ENCODE data around the gene IL3.

Gene IL3

DNA sequence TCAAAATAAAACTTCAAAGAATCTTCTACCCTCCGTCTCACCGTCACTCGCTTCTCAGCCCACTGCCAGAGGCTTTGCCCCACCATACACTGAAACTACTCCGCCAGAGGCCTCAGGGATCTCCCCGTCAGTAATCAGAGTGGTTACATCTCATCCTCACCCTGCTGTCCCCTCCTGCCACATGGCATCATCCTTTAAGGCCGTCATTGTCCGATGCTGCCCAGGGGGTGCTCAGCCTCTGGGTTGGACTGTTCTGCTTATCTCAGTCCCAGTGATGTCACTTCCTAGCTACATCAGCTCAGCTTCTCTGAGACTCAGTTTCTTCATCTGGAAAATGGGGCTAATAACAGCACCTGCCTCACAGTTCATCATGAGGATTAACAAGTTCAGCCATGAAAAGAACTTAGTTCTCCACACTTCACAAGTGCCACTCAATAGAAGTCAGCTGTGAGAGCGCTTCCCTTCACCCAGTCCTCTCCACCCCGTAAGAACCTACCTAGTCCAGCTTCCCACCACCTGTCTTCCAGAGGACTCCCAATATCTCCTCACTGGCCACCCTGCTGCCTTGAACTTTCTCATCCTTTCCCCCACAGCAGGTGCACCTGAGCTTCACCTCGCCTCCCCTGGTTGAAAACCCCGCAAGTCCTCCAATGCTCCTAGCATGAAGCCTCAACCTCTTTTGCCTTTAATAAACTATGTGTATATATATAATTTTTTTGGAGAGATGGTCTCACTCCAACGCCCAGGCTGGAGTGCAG, 2.8 kb upstream of the IL3 start:
- DNase-seq = no peak

GRCh38 chr5:132058646-132059042, 1.8 kb upstream of the IL3 start:
- DNase-seq = no peak

DNA sequence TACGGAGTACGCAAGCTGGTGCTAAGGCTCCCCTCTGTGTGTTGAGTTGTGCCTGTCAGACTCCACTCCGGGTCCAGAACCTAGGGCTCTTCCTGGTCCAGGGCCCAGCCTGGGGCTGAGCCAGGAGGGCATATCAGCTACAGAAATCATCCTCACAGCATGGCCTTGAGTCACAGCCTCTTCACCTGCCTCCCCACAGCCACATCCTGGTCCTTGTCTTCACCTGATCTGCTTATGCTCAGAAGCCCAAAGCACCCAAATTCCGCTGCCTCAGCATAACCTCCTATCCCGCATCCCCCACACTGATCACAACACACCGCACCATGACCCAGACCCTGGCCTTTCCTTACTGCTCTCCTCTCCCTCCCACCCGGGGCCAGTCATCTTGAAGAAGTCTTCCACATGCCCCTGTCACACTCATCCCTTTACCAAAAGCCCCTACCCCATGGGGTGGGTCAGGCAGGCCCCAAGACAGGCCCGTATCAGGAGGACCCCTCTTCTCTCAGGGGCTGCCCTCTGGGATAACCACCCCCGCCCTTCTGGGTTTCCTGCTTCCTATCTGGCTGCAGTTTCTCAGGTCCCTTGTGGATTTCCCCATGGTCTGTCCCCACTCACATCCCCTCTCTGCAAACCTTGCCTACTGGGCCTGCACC, 1.3 kb upstream of the IL3 start:
- no peak for DNase-seq

- DNase-seq = no peak
These were observed 557 bp upstream of the IL3 start for GRCh38 chr5:132059696-132060500.

- DNase-seq = no peak
These were observed 2.8 kb downstream of the IL3 start for GRCh38 chr5:132063090-132063911.

DNA sequence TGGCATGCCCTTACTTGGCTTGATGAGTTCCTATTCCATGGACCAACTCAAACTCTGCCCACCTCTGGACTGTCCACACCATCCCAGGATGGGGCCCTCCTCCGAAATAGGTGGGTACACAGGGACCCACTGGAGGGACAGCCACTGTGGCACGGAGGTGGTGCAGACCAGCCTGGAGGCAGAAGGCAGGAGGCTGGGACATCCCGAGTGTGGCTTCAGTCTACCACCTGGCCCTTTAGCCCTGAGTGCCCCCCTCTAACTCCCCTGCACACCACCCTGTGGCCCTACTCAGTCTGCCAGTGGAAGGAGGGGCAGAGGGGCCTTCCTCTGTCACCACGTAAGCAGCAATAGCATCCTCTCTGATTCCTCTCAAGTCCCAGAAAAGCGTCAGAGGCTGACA, 3.7 kb downstream of the IL3 start:
- no peak for DNase-seq

- DNase-seq = no peak
These were observed 4.4 kb downstream of the IL3 start for GRCh38 chr5:132064738-132065331.

DNA sequence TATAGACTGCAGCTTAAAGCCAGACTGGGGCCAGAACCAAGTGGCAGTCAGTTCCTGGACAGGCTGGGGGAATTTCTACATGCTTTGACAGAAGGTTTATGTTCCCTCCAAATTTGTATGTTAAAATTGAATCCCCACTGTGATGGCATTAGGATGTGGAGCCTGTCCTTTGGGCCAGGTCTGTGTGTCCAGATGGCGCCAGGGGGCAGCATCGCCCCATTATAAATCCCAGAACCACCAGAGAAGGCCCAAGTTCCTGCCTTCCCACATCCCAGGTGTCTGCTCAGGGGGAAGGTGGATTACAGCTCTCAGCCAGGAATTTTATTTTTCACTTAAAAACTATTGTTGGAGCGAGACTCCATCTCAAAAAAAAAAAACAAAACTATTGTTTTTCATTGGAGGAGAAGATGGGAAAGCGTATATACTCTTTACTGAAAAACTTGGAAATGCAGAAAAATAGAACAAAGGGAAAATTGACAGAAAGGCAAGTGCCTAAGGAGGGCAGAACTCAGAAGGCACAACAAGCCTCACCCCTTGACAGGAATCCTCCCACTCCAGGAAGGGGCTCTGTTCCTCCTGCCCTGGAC, 5.0 kb downstream of the IL3 start:
- no peak for DNase-seq

GRCh38 chr5:132065951-132066701, 5.7 kb downstream of the IL3 start:
- no peak for DNase-seq

GRCh38 chr5:132066871-132067270, 6.4 kb downstream of the IL3 start:
- no peak for DNase-seq

DNA sequence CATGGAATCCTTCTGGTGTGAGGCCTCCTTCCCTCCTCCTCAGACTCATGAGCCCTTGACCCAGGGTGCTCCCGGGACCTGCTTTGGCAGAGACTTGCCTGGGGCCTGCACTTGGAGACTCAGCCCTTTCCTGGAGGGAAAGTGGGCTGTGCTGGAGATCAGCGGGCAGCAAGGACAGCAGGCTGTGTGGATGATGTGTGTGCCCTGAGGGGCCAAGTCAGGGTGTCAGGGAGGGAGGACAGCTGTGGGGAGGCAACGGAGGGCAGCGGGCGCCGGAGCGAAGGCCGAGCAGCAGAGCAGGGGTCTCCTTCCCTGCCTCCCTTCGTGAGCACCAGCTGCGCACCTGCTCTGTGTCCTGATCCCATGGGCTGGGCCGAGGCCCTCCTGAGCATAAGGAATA, 7.0 kb downstream of the IL3 start:
- DNase-seq = no peak

- no peak for DNase-seq
These were observed 7.7 kb downstream of the IL3 start for GRCh38 chr5:132067941-132068808.

- DNase-seq = no peak
These were observed 9.1 kb downstream of the IL3 start for GRCh38 chr5:132069561-132069960.

DNA sequence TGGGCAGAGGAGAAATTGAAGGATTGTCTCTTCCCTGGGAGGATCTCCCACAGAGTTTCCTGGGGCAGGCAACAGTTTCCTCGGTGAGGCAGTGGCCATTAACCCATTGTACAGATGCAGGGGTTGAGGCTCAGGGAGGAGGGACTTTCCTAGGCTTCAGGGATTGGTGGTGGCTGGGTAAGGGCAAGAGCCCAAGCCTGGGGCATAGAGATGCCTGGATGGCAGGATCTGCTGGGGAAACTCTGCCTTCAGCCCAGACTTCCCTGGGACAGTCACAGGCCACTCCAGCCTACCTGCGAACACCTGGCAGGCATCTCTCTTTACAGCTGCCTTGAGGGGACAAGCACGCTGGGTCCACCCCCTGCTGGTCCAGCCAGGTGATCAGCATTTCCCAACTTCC, 9.5 kb downstream of the IL3 start:
- no peak for DNase-seq

- no peak for DNase-seq
These were observed 10.2 kb downstream of the IL3 start for GRCh38 chr5:132070460-132071337.

GRCh38 chr5:132071338-132071707, 10.9 kb downstream of the IL3 start:
- DNase-seq = no peak

DNA sequence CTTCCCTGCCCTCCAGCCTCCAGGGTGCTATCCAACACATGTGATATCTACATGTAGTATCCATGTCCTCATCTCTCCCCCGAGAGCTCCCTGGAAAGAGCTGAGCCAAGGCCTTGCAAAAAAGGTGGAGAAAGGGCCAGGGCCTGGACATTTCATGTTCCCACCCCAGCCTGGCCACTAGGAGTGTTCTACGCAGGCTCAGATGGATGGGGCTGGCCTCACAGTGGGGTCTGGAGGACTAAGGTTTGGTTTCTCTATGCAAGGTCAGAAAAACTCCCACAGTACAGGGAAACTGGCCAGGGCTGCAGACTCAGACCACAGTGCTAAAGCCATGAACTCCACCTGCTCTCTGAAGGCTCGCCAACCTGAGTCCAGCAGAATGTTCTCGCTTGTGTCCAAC, 11.6 kb downstream of the IL3 start:
- DNase-seq = no peak

GRCh38 chr5:132072528-132072927, 12.1 kb downstream of the IL3 start:
- DNase-seq = no peak

GRCh38 chr5:132073231-132074013, 13.0 kb downstream of the IL3 start, which contains the start of gene CSF2:
CSF2 (plus strand) TSS chr5:132073789; CDS start chr5:132073824, 35 bp downstream.
- no peak for DNase-seq
